Stomach (tissue), 4 donors: ENCODE data around the gene WDR77.

Source experiments
- EP300 ChIP-seq: sonication (generic); formaldehyde crosslinking; IDR thresholded peaks from one replicate; pipeline ENCODE4 v1.6.1; 2017; ENCODE audit warnings: antibody characterized with exemption
- POLR2A ChIP-seq, 4 donors: fragments of 450-650 bp; IDR thresholded peaks; one replicate each; pipeline ENCODE4 v1.6.1; 2016; ENCODE audit warnings: antibody characterized with exemption in 4 of 4, control low read depth in 2 of 4, mild to moderate bottlenecking in 1 of 4, moderate library complexity in 1 of 4
- TF ChIP-seq, protein P1 (sequence below), 7 experiments: fragments of 450-650 bp in 4 of 7; fragments of 200-600 bp in 3 of 7; sonication (generic) in 3 of 7; IDR thresholded peaks; one replicate each; pipeline ENCODE4 v1.5.1; 2016 to 2019; ENCODE audit warnings: antibody characterized with exemption in 7 of 7, control low read depth in 2 of 7, mild to moderate bottlenecking in 1 of 7

- TF ChIP-seq, protein P1, sequence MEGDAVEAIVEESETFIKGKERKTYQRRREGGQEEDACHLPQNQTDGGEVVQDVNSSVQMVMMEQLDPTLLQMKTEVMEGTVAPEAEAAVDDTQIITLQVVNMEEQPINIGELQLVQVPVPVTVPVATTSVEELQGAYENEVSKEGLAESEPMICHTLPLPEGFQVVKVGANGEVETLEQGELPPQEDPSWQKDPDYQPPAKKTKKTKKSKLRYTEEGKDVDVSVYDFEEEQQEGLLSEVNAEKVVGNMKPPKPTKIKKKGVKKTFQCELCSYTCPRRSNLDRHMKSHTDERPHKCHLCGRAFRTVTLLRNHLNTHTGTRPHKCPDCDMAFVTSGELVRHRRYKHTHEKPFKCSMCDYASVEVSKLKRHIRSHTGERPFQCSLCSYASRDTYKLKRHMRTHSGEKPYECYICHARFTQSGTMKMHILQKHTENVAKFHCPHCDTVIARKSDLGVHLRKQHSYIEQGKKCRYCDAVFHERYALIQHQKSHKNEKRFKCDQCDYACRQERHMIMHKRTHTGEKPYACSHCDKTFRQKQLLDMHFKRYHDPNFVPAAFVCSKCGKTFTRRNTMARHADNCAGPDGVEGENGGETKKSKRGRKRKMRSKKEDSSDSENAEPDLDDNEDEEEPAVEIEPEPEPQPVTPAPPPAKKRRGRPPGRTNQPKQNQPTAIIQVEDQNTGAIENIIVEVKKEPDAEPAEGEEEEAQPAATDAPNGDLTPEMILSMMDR (IDR thresholded peaks at IDR 0.05) = no peak
- no peak for TF ChIP-seq POLR2A (IDR thresholded peaks at IDR 0.05)
- no peak for TF ChIP-seq EP300
Measured at GRCh38 chr1:111444031-111444430, 5.0 kb downstream of the WDR77 start.
